IPS-15b (cell line): Measurements from ENCODE around the gene PTGIR.
A peak's percentile ranks its signal among the peaks of the same experiment; 100 is the strongest.

Source experiments
- H3K27me3 ChIP-seq: one replicate; pipeline ENCODE4 v1.6.1; 2013; ENCODE audit warnings: low read length; ENCODE audit not compliant: control insufficient read depth, insufficient read depth
- H3K36me3 ChIP-seq: one replicate; pipeline ENCODE4 v1.6.1; 2013; ENCODE audit warnings: low read length; ENCODE audit not compliant: control insufficient read depth, insufficient read depth
- H3K4me1 ChIP-seq: one replicate; pipeline ENCODE4 v1.6.1; 2013; ENCODE audit warnings: mild to moderate bottlenecking, low read length; ENCODE audit not compliant: control insufficient read depth, insufficient read depth
- H3K4me3 ChIP-seq: one replicate; pipeline ENCODE4 v1.5.1; 2013; ENCODE audit warnings: low read depth, low read length
- H3K9ac ChIP-seq: one replicate; pipeline ENCODE4 v1.6.1; 2013; ENCODE audit warnings: low read depth, mild to moderate bottlenecking, low read length
- H3K9me3 ChIP-seq: one replicate; pipeline ENCODE4 v1.6.1; 2013; ENCODE audit warnings: mild to moderate bottlenecking, low read length; ENCODE audit not compliant: control insufficient read depth, insufficient read depth

PTGIR gene

DNA sequence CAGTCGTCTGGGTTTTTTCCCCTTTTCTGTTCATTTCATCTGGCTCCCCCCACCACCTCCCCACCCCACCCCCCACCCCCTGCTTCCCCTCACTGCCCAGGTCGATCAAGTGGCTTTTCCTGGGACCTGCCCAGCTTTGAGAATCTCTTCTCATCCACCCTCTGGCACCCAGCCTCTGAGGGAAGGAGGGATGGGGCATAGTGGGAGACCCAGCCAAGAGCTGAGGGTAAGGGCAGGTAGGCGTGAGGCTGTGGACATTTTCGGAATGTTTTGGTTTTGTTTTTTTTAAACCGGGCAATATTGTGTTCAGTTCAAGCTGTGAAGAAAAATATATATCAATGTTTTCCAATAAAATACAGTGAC is 14.5 kb downstream of the PTGIR start:
- Histone ChIP-seq H3K4me3 (no peak overlapping the region), H3K4me1 (no peaks in the 10 kb centered on the region), H3K27me3 (no peaks in the 10 kb centered on the region), H3K9me3 (no peaks in the 10 kb centered on the region), H3K36me3 (peaks cover 42% of the 10 kb centered on the region), H3K9ac (no peak overlapping the region)

DNA sequence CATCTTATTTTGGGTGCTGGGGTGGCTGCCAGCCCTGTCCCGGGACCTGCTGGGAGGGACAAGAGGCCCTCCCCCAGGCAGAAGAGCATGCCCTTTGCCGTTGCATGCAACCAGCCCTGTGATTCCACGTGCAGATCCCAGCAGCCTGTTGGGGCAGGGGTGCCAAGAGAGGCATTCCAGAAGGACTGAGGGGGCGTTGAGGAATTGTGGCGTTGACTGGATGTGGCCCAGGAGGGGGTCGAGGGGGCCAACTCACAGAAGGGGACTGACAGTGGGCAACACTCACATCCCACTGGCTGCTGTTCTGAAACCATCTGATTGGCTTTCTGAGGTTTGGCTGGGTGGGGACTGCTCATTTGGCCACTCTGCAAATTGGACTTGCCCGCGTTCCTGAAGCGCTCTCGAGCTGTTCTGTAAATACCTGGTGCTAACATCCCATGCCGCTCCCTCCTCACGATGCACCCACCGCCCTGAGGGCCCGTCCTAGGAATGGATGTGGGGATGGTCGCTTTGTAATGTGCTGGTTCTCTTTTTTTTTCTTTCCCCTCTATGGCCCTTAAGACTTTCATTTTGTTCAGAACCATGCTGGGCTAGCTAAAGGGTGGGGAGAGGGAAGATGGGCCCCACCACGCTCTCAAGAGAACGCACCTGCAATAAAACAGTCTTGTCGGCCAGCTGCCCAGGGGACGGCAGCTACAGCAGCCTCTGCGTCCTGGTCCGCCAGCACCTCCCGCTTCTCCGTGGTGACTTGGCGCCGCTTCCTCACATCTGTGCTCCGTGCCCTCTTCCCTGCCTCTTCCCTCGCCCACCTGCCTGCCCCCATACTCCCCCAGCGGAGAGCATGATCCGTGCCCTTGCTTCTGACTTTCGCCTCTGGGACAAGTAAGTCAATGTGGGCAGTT is 15.1 kb downstream of the PTGIR start:
- Histone ChIP-seq H3K9me3 (no peaks in the 10 kb centered on the region), H3K4me1 (no peaks in the 10 kb centered on the region), H3K4me3 (no peak overlapping the region), H3K9ac (no peak overlapping the region), H3K36me3 (peaks cover 44% of the 10 kb centered on the region), H3K27me3 (no peaks in the 10 kb centered on the region)

DNA sequence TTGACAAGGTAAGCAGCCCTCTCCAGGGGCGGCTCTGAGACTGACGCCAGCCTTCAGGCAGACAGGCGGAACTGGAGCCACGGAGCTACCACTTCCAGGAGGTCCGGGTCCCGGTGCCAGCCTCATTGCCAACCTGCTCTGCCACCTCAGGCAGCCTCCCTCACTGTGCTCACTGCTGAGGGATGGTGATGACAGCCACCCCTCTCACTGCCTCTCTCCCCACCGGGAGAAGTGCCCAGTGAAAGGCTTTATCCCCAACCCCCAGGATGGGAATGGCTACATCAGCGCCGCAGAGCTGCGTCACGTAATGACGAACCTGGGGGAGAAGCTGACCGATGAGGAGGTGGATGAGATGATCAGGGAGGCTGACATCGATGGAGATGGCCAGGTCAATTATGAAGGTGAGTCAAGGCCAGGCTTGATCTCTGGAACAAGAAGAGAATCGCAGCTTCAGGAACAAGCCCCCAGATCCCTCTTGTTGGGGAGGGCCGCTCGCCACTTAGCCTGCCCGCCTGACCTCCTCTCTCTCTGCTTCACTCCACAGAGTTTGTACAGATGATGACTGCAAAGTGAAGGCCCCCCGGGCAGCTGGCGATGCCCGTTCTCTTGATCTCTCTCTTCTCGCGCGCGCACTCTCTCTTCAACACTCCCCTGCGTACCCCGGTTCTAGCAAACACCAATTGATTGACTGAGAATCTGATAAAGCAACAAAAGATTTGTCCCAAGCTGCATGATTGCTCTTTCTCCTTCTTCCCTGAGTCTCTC is 16.1 kb downstream of the PTGIR start:
- peaks cover 44% of the 10 kb centered on the region for H3K36me3 ChIP-seq

DNA sequence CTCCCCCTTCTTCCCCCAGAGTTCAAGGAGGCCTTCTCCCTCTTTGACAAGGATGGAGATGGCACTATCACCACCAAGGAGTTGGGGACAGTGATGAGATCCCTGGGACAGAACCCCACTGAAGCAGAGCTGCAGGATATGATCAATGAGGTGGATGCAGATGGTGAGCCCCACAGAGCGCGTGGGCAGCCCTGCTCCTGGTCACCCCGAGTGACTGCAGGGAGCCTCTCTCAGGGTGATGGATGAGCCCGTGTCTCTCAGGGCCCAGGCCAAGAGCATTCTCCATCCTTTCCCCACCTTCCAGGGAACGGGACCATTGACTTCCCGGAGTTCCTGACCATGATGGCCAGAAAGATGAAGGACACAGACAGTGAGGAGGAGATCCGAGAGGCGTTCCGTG is 16.7 kb downstream of the PTGIR start:
- Histone ChIP-seq H3K36me3 (peaks cover 45% of the 10 kb centered on the region), H3K27me3 (no peaks in the 10 kb centered on the region), H3K4me3 (no peak overlapping the region), H3K9me3 (no peaks in the 10 kb centered on the region), H3K4me1 (peaks cover 3% of the 10 kb centered on the region), H3K9ac (no peak overlapping the region)

More for the DNA sequence above, 16.1 kb downstream of the PTGIR start:
- no peaks in the 10 kb centered on the region for H3K4me1 ChIP-seq
- H3K9me3 ChIP-seq: no peaks in the 10 kb centered on the region
- H3K9ac ChIP-seq: no peak overlapping the region
- no peak overlapping the region for H3K4me3 ChIP-seq
- no peaks in the 10 kb centered on the region for H3K27me3 ChIP-seq

DNA sequence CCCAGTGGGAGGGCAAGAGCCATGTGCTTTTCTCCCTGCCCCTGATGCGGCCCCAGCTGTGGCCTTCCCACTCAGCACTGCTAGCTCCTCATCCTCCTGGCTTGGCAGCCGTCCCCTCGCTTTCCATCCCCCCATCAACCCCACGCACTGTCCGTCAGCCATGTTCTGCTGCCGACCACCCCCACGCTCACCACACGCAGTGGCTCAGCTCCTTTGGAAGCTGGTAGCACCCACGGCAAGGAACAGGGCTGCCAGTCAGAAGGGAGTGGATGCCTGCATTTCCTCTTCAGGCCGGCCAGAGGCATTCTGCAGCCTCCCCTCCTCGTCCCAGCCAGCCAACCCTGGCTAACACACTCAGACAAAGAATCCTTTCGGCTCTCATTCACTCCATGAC is 17.4 kb downstream of the PTGIR start:
- Histone ChIP-seq H3K4me1 (peaks cover 3% of the 10 kb centered on the region), H3K4me3 (no peak overlapping the region), H3K9me3 (no peaks in the 10 kb centered on the region), H3K36me3 (peaks cover 52% of the 10 kb centered on the region), H3K27me3 (no peaks in the 10 kb centered on the region), H3K9ac (no peak overlapping the region)

DNA sequence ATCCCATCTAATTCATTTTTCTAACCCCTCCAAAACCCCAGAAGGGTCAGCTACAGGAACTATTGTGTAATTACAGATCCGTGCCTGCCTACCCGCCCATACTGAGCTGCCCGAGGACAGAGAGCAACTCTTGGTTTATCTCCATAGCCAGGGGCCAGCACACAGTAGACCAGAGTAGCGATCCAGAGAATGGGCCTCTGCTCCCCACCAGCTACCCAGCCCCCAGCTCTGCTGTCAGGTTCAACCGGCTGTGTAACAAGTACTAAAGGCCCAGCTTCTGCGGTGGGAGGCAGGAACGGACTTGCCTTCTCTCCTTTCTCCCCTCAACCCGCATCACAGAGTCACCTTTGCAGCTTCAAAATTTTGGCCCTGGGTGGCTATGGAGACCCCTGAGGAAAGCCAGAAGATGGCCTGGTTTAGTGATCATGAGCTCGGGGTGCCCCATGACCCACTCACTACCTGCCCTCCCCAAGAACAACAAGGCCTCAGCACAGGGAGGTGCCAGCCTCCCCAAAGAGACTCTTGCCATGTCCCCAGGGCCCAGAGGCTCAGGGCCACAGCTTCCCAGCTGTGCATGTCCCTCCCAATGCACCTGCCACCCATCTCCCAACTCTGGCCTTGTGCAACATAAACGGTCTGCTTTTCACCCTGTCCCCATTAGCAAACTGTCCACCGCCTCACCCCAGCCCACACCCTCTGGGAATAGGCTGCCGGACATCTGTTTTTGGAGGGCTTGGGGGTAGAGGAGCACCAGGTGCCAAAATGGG is 18.0 kb downstream of the PTGIR start:
- H3K9me3 ChIP-seq: no peaks in the 10 kb centered on the region
- peaks cover 52% of the 10 kb centered on the region for H3K36me3 ChIP-seq
- no peak overlapping the region for H3K4me3 ChIP-seq
- no peak overlapping the region for H3K9ac ChIP-seq
- no peaks in the 10 kb centered on the region for H3K27me3 ChIP-seq
- peaks cover 3% of the 10 kb centered on the region for H3K4me1 ChIP-seq

DNA sequence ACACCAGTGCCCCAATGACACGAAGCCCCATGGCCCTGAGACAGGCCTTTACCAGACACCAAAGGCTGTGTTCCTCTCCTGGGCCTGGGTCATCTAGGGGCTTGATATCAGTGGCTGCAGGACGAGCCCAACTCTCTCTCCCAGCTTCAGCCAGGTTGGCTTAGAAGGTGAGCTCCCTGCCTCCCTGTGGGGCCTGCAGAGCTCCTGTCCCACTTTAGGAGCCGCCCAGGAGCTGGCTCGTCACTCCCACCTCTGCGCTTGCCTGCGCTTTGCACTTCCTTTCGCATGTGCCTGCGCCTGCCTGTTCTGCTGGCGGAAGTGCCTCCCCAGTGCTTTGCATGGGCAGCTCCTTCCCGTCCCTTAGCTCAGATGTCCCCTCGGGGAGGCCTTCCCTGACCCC is 18.9 kb downstream of the PTGIR start:
- Histone ChIP-seq H3K9ac (no peak overlapping the region), H3K27me3 (no peaks in the 10 kb centered on the region), H3K4me1 (peaks cover 3% of the 10 kb centered on the region), H3K4me3 (no peak overlapping the region), H3K36me3 (peaks cover 52% of the 10 kb centered on the region), H3K9me3 (no peaks in the 10 kb centered on the region)

DNA sequence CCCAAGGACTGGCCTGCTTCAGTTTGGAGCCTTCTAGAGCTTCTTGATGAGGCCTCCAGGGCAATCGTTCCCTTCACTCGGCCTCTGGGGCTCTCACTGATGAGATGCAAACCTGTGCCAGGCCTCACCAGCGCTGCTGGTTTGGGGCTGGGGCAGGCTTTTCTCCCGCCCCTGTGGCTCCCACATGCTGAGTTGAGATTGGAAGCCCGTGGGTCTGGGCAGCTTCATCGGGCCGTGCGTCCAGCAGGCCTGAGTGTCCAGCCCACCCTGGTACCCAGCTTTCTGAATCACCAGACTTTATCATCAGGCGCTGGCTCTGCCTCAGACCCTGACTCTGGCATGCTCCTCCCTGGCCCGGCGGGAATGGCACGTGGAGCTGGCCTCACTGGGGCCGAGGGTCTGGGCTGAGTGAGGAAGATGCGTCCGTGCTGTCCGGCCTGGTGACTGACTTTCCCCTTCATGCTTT is 19.5 kb downstream of the PTGIR start:
- Histone ChIP-seq H3K27me3 (no peaks in the 10 kb centered on the region), H3K9me3 (no peaks in the 10 kb centered on the region), H3K4me3 (no peak overlapping the region), H3K36me3 (peaks cover 50% of the 10 kb centered on the region), H3K9ac (peak overlapping the region; percentile 24), H3K4me1 (peaks cover 3% of the 10 kb centered on the region)

DNA sequence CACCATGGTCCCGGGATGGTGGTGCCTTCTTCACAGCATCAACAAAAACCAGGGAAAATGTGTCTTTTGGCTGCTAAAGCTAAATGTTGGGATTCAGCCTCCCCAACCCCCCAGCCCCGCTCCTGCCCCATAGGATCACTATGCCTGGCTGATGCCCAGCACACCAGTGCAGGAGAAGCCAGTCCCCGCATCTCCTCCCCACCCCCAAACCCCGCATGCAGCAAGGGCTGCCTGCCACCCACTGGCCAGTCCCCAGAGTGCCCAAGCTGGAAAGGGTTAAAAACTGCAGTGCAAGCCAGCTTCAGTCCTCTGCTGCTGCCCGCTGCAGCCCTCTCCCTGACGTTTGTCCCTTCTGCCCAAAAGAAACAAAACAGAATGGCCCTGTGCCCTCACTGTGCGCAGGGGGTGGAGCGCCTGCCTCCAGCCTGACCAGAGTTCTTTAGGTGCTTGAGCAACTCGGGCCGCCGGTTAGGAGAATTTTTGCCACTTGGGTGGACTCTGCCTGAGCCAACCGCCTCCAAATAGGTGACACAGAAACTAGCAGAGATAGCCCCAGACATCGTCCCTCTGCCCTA is 20.0 kb downstream of the PTGIR start:
- no peaks in the 10 kb centered on the region for H3K27me3 ChIP-seq
- H3K4me1 ChIP-seq: peaks cover 3% of the 10 kb centered on the region
- no peaks in the 10 kb centered on the region for H3K9me3 ChIP-seq
- H3K4me3 ChIP-seq: no peak overlapping the region
- H3K9ac ChIP-seq: peak overlapping the region; percentile 24
- H3K36me3 ChIP-seq: peaks cover 50% of the 10 kb centered on the region

DNA sequence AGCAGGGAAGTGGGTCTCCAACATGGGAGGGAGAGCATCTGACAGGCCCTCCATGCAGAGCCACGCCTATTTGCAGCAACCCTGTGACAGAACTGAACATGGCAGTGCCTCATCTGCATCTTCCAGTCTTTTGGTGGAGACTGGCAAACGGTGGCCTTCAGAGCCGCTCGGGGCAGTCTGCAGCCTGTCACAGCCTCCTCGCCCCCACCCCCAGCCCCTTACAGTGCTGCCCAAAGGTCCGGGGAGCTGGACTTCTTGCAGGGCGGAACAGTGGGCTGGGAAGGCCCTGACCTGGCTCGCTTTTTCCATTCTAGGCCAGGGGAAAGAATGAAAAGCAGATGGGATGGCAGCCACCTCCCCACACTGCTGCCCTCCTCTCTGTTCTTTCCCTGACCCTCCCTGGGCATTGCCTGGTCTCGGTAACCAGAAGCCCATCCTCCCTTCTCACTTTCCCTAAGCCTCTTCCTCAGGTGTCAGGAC is 21.1 kb downstream of the PTGIR start:
- Histone ChIP-seq H3K9ac (no peak overlapping the region), H3K9me3 (no peaks in the 10 kb centered on the region), H3K4me1 (peaks cover 3% of the 10 kb centered on the region), H3K4me3 (no peak overlapping the region), H3K27me3 (no peaks in the 10 kb centered on the region), H3K36me3 (peaks cover 42% of the 10 kb centered on the region)

DNA sequence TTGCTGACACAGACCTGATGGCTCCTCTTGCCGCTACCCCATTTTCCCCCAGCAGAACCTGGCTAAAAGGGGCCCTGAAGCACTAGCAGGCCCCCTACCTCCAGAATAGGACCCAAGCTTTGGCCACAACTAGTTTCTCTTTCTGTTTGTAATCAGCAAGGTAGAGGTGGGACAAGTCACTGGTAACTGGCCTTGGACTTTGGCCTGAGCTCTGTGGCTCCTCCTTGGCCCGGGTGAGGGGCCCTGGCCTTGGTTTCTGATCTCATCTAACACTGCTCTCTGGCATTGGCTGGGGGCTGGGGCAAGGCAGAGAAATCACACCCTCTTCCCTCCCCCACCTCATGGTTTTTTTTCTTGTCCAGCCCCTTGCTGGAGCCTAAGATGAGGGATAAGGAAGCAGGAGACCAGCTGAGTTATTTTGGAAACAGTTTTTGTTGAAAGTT is 21.7 kb downstream of the PTGIR start:
- Histone ChIP-seq H3K4me3 (peak overlapping the region; percentile 82), H3K27me3 (no peaks in the 10 kb centered on the region), H3K9ac (peak overlapping the region; percentile 24), H3K36me3 (peaks cover 37% of the 10 kb centered on the region), H3K4me1 (peaks cover 3% of the 10 kb centered on the region), H3K9me3 (no peaks in the 10 kb centered on the region)
